K562 (cell line): ENCODE measurements around the gene CDNF. TPM values are rescaled to one million over a fixed set of nuclear protein-coding genes. Genes with fewer than 3 reads are reported as not detected.
A peak's percentile ranks its signal among the peaks of the same experiment; 100 is the strongest.

Experiments used
- ATAC-seq: fragments of 200-7000 bp; cut with Tn5 transposase; 3 replicates; pipeline ENCODE4 v1.9.1; 2020; ENCODE audit warnings: moderate library complexity
- BruUV-seq: library from RNA; stranded (reverse); fragments of 400-500 nt; replicated peaks from 2 replicates; lab custom pipeline; 2021; lab: Mats Ljungman, UMichigan
- CTCF ChIA-PET: fragments of 300-600 bp; formaldehyde crosslinking; extraction: SDS; loops from one replicate; lab custom pipeline; 2021; ENCODE audit warnings: low intra/inter-chr PET ratio; lab: Yijun Ruan, JAX
- POLR2A ChIA-PET: fragments of 300-600, 350-650 bp; sonication (Branson Sonifier 250); formaldehyde crosslinking; extraction: SDS; loops from one replicate; lab custom pipeline; 2021; ENCODE audit warnings: antibody characterized with exemption, inconsistent platforms; lab: Yijun Ruan, JAX
- DNase-seq, 4 experiments: peaks; one replicate each; pipeline versions ENCODE4 v3.0.0 to v3.0.0-alpha.2; 2011 to 2018; ENCODE audit warnings: low spot score in 3 of 4, mixed read lengths in 3 of 4; ENCODE audit errors: extremely low read depth in 1 of 4
- FAIRE-seq: peaks from 2 replicates; lab custom pipeline; 2011; peaks lifted over from hg19 to GRCh38; lab: Jason Lieb, UNC
- H2AFZ ChIP-seq: 2 replicates; pipeline ENCODE4 v1.6.0; 2011; ENCODE audit warnings: low read depth, low read length, control low read depth, inconsistent platforms
- H3K27ac ChIP-seq: fragments of 200-600 bp; 3 replicates; pipeline ENCODE4 v1.8.0; 2011; ENCODE audit warnings: low read depth, mild to moderate bottlenecking, control low read depth, inconsistent platforms, low read length, moderate library complexity, mixed read lengths; ENCODE audit errors: extremely low read depth
- H3K27me3 ChIP-seq, 2 experiments: fragments of 300-600 bp in 1 of 2; 2 replicates in 1 of 2; 3 replicates in 1 of 2; pipeline versions ENCODE4 v1.6.0 to v1.8.0; 2011; ENCODE audit warnings: inconsistent platforms in 2 of 2, low read length in 2 of 2, mild to moderate bottlenecking in 1 of 2, mixed read lengths in 1 of 2, moderate library complexity in 1 of 2; ENCODE audit not compliant: control insufficient read depth in 2 of 2, insufficient read depth in 2 of 2
- H3K36me3 ChIP-seq: fragments of 300-600 bp; 3 replicates; pipeline ENCODE4 v1.8.0; 2011; ENCODE audit warnings: mild to moderate bottlenecking, low read length, inconsistent platforms; ENCODE audit not compliant: control insufficient read depth, insufficient read depth
- H3K4me1 ChIP-seq, 2 experiments: fragments of 200-600 bp in 1 of 2; replicated peaks in 1 of 2; 2 replicates in 1 of 2; 3 replicates in 1 of 2; pipeline versions ENCODE4 v1.5.1 to v1.8.0; 2011; ENCODE audit warnings: inconsistent platforms in 2 of 2, low read length in 2 of 2, mild to moderate bottlenecking in 1 of 2, mixed read lengths in 1 of 2, moderate library complexity in 1 of 2; ENCODE audit not compliant: control insufficient read depth in 2 of 2, insufficient read depth in 2 of 2
- H3K4me2 ChIP-seq: 2 replicates; pipeline ENCODE4 v1.6.1; 2011; ENCODE audit warnings: low read length, control low read depth, inconsistent platforms, mixed read lengths; ENCODE audit not compliant: insufficient read depth
- H3K4me3 ChIP-seq: fragments of 200-600 bp; sonication (generic), shearing (Covaris generic); 2 replicates; pipeline ENCODE4 v1.5.1; 2016; ENCODE audit warnings: control low read depth, inconsistent platforms
- H3K79me2 ChIP-seq: fragments of 200-600 bp; 3 replicates; pipeline ENCODE4 v1.8.0; 2011; ENCODE audit warnings: low read length, inconsistent platforms; ENCODE audit not compliant: control insufficient read depth, insufficient read depth
- H3K9ac ChIP-seq, 2 experiments: 2 replicates each; pipeline versions ENCODE4 v1.6.0 to v1.6.1; 2011; ENCODE audit warnings: low read depth in 2 of 2, low read length in 2 of 2, control low read depth in 1 of 2, inconsistent platforms in 1 of 2, mild to moderate bottlenecking in 1 of 2, mixed read lengths in 1 of 2; ENCODE audit not compliant: insufficient read depth in 1 of 2
- H3K9me1 ChIP-seq: one replicate; pipeline ENCODE4 v1.6.0; 2011; ENCODE audit warnings: inconsistent platforms, mild to moderate bottlenecking, low read length, moderate library complexity; ENCODE audit not compliant: control insufficient read depth, insufficient read depth
- H3K9me3 ChIP-seq: replicated peaks from 2 replicates; pipeline ENCODE4 v1.5.1; 2011; ENCODE audit warnings: low read depth, low read length, inconsistent platforms; ENCODE audit not compliant: control insufficient read depth, insufficient read depth
- H4K20me1 ChIP-seq: replicated peaks from 2 replicates; pipeline ENCODE4 v1.6.1; 2011; ENCODE audit warnings: low read length, inconsistent platforms, mixed read lengths; ENCODE audit not compliant: control insufficient read depth, insufficient read depth
- ATF3 ChIP-seq, 2 experiments: fragments of 450-650 bp in 1 of 2; sonication (generic) in 1 of 2; formaldehyde crosslinking in 1 of 2; IDR thresholded peaks in 1 of 2; conservative IDR thresholded peaks in 1 of 2; 2 replicates each; pipeline versions ENCODE4 v1.6.1 to v1.8.1; 2016 to 2023; ENCODE audit warnings: mild to moderate bottlenecking in 2 of 2, moderate library complexity in 2 of 2, inconsistent platforms in 1 of 2, missing genetic modification reagents in 1 of 2
- CEBPG ChIP-seq, 3 experiments: fragments of 200-800 bp in 1 of 3; sonication (Bioruptor generic) in 1 of 3; sonication (generic) in 1 of 3; formaldehyde crosslinking in 1 of 3; IDR thresholded peaks in 2 of 3; conservative IDR thresholded peaks in 1 of 3; 2 replicates each; pipeline versions ENCODE4 v1.6.1 to v1.8.0; 2016 to 2022; ENCODE audit warnings: missing compliant biosample characterization in 2 of 3, missing genetic modification characterization in 2 of 3, mild to moderate bottlenecking in 1 of 3, missing genetic modification reagents in 1 of 3
- FOS ChIP-seq: IDR thresholded peaks from 3 replicates; pipeline ENCODE4 v1.6.1; 2011; ENCODE audit not compliant: insufficient read length; ENCODE audit errors: extremely low read depth
- FOXA1 ChIP-seq: fragments of 450-650 bp; IDR thresholded peaks from 2 replicates; pipeline ENCODE4 v1.6.1; 2016; ENCODE audit warnings: mild to moderate bottlenecking, borderline replicate concordance
- HDAC2 ChIP-seq: fragments of 450-650 bp; IDR thresholded peaks from 2 replicates; pipeline ENCODE4 v1.6.1; 2016; ENCODE audit warnings: mild to moderate bottlenecking
- KHSRP ChIP-seq: fragments of 450-650 bp; IDR thresholded peaks from 2 replicates; pipeline ENCODE4 v1.6.1; 2017
- MTF1 ChIP-seq: fragments of 250-450 bp; sonication (Bioruptor Pico); IDR thresholded peaks from 2 replicates; pipeline ENCODE4 v1.9.0; 2021; ENCODE audit warnings: moderate library complexity, mild to moderate bottlenecking, inconsistent platforms, borderline replicate concordance
- NONO ChIP-seq, 2 experiments: fragments of 200-400 bp in 1 of 2; fragments of 450-650 bp in 1 of 2; formaldehyde crosslinking in 1 of 2; IDR thresholded peaks; 2 replicates each; pipeline ENCODE4 v1.6.1; 2017; ENCODE audit warnings: low read depth in 2 of 2, mild to moderate bottlenecking in 2 of 2, moderate library complexity in 2 of 2, low read length in 1 of 2
- PHF20 ChIP-seq: fragments of 450-650 bp; IDR thresholded peaks from 2 replicates; pipeline ENCODE4 v1.6.1; 2018; ENCODE audit not compliant: partially characterized antibody
- WGBS: fragments of 100-300 bp; shearing (Covaris generic); methylation state at CpG from one replicate; pipeline ENCODE4 v1.1.6; 2016; ENCODE audit warnings: low coverage, mixed read lengths; ENCODE audit not compliant: insufficient coverage; ENCODE audit errors: missing lambda C conversion rate; 5-methylcytosine and 5-hydroxymethylcytosine counted together
- in situ Hi-C: fragments of 300-500 bp; cut with MboI; formaldehyde crosslinking; loops from 4 replicates; pipeline ENCODE4 v1.15.0; 2018; ENCODE audit warnings: inconsistent platforms, mixed read lengths
- intact Hi-C: fragments of 100-400 bp; cut with micrococcal nuclease; formaldehyde crosslinking; loops from 2 replicates; pipeline ENCODE4 v1.14.2; 2022
- polyA plus RNA-seq, 8 experiments: library from polyadenylated mRNA; depleted of rRNA in 4 of 8; stranded (reverse) in 5 of 8; unstranded in 3 of 8; fragments of >200 nt; fragmentation: Nextera tagmentation in 2 of 8; fragmentation: Illumina TruSeq in 1 of 8; extraction: Ambion mirVana in 2 of 8; extraction: Trizol in 1 of 8; gene quantifications; 2 replicates each; pipeline versions ENCODE4 v1.2.1 to v1.2.3, GENCODE V29; 2011 to 2014; ENCODE audit warnings: inconsistent platforms in 1 of 8, missing spikeins in 1 of 8
- total RNA-seq, 7 experiments: library from RNA; depleted of rRNA in 6 of 7; stranded (reverse); fragments of >200 nt in 6 of 7; fragmentation: Illumina TruSeq in 2 of 7; extraction: Trizol in 2 of 7; gene quantifications; 2 replicates each; pipeline versions ENCODE4 v1.2.1 to v1.2.3, GENCODE V29; 2011 to 2021; ENCODE audit warnings: low replicate concordance in 1 of 7
- TF ChIP-seq, protein P1 (sequence below): fragments of 200-600 bp; sonication (generic); IDR thresholded peaks from one replicate; pipeline ENCODE4 v1.6.1; 2012; ENCODE audit warnings: mild to moderate bottlenecking, low read depth, low read length, inconsistent platforms

Gene CDNF
- total and polyA plus RNA-seq, 9 of the 15 experiments (the other 6 are each of a cell fraction or from before 2014, with no cell fraction given), result 0.18 to 1.6 (median 0.61) TPM

- Histone ChIP-seq H3K4me1 (peaks cover 0 to 6% of the 10 kb centered on the region in 2 experiments; a peak in 1 of 5 replicates), H4K20me1 (no peaks in the 10 kb centered on the region; the same call in 1 of the 2 replicates), H3K9me1 (no peaks in the 10 kb centered on the region), H3K27ac (no peak overlapping the region), H3K27me3 (no peaks in the 10 kb centered on the region), H3K36me3 (peaks cover 78% of the 10 kb centered on the region), H3K9me3 (no peaks in the 10 kb centered on the region), H3K9ac (no peak overlapping the region), H3K4me3 (no peak overlapping the region), H3K79me2 (no peaks in the 10 kb centered on the region), H2AFZ (no peak overlapping the region), H3K4me2 (no peak overlapping the region)
- ChIA-PET POLR2A (interaction anchor here (0.6 kb wide), 1 partner anchor 573 kb away, joined by 3 read pairs; no protein-coding TSS in a partner anchor), CTCF (no interaction called here)
- no peak for ATAC-seq
- no TSS peak for BruUV-seq
- no peak for DNase-seq
- intact Hi-C loops (no loop called here), in situ Hi-C loops (no loop called here)
- WGBS, result 90% methylated on average over 1 of the region's 1 CpG
- no peak for FAIRE-seq
- TF ChIP-seq KHSRP (no peak), CEBPG (CRISPR knock-in tag; IDR thresholded peaks at IDR 0.05) (no peak), CEBPG (tag; conservative IDR thresholded peaks at IDR 0.05 in 1 of 2, IDR thresholded peaks at IDR 0.05 in 1 of 2) (peak; percentile 28 to 79; a peak in 2 of 4 replicates), PHF20 (no peak), NONO (IDR thresholded peaks at IDR 0.05; ENCODE audit: low read depth in 2 of 2, low read length in 1 of 2) (no peak), FOXA1 (no peak), MTF1 (CRISPR knock-in tag) (no peak), FOS (no peak), ATF3 (IDR thresholded peaks at IDR 0.05) (peak; percentile 48; the same call in 1 of the 2 replicates), ATF3 (CRISPR knock-in tag; conservative IDR thresholded peaks at IDR 0.05) (no peak), HDAC2 (no peak)
- TF ChIP-seq, protein P1, sequence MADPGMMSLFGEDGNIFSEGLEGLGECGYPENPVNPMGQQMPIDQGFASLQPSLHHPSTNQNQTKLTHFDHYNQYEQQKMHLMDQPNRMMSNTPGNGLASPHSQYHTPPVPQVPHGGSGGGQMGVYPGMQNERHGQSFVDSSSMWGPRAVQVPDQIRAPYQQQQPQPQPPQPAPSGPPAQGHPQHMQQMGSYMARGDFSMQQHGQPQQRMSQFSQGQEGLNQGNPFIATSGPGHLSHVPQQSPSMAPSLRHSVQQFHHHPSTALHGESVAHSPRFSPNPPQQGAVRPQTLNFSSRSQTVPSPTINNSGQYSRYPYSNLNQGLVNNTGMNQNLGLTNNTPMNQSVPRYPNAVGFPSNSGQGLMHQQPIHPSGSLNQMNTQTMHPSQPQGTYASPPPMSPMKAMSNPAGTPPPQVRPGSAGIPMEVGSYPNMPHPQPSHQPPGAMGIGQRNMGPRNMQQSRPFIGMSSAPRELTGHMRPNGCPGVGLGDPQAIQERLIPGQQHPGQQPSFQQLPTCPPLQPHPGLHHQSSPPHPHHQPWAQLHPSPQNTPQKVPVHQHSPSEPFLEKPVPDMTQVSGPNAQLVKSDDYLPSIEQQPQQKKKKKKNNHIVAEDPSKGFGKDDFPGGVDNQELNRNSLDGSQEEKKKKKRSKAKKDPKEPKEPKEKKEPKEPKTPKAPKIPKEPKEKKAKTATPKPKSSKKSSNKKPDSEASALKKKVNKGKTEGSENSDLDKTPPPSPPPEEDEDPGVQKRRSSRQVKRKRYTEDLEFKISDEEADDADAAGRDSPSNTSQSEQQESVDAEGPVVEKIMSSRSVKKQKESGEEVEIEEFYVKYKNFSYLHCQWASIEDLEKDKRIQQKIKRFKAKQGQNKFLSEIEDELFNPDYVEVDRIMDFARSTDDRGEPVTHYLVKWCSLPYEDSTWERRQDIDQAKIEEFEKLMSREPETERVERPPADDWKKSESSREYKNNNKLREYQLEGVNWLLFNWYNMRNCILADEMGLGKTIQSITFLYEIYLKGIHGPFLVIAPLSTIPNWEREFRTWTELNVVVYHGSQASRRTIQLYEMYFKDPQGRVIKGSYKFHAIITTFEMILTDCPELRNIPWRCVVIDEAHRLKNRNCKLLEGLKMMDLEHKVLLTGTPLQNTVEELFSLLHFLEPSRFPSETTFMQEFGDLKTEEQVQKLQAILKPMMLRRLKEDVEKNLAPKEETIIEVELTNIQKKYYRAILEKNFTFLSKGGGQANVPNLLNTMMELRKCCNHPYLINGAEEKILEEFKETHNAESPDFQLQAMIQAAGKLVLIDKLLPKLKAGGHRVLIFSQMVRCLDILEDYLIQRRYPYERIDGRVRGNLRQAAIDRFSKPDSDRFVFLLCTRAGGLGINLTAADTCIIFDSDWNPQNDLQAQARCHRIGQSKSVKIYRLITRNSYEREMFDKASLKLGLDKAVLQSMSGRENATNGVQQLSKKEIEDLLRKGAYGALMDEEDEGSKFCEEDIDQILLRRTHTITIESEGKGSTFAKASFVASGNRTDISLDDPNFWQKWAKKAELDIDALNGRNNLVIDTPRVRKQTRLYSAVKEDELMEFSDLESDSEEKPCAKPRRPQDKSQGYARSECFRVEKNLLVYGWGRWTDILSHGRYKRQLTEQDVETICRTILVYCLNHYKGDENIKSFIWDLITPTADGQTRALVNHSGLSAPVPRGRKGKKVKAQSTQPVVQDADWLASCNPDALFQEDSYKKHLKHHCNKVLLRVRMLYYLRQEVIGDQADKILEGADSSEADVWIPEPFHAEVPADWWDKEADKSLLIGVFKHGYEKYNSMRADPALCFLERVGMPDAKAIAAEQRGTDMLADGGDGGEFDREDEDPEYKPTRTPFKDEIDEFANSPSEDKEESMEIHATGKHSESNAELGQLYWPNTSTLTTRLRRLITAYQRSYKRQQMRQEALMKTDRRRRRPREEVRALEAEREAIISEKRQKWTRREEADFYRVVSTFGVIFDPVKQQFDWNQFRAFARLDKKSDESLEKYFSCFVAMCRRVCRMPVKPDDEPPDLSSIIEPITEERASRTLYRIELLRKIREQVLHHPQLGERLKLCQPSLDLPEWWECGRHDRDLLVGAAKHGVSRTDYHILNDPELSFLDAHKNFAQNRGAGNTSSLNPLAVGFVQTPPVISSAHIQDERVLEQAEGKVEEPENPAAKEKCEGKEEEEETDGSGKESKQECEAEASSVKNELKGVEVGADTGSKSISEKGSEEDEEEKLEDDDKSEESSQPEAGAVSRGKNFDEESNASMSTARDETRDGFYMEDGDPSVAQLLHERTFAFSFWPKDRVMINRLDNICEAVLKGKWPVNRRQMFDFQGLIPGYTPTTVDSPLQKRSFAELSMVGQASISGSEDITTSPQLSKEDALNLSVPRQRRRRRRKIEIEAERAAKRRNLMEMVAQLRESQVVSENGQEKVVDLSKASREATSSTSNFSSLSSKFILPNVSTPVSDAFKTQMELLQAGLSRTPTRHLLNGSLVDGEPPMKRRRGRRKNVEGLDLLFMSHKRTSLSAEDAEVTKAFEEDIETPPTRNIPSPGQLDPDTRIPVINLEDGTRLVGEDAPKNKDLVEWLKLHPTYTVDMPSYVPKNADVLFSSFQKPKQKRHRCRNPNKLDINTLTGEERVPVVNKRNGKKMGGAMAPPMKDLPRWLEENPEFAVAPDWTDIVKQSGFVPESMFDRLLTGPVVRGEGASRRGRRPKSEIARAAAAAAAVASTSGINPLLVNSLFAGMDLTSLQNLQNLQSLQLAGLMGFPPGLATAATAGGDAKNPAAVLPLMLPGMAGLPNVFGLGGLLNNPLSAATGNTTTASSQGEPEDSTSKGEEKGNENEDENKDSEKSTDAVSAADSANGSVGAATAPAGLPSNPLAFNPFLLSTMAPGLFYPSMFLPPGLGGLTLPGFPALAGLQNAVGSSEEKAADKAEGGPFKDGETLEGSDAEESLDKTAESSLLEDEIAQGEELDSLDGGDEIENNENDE, result no peak
Observed at GRCh38 chr10:14855453-14855852, 17.6 kb upstream of the CDNF start.
